OCI-LY1 (cell line): ENCODE results near the gene RPS16.

Experiments used
- EZH2 ChIP-seq: fragments of 200-600 bp; sonication (generic), shearing (Covaris generic); IDR thresholded peaks from 2 replicates; pipeline ENCODE4 v1.8.0; 2017; ENCODE audit warnings: borderline replicate concordance, mixed run types, mild to moderate bottlenecking, antibody characterized with exemption, low read length, moderate library complexity, mixed read lengths
- TF ChIP-seq, protein P1 (sequence below): fragments of 200-600 bp; sonication (generic), shearing (Covaris generic); IDR thresholded peaks from 2 replicates; pipeline ENCODE4 v1.5.1; 2017; ENCODE audit warnings: mild to moderate bottlenecking, antibody characterized with exemption, low read length, moderate library complexity, mixed read lengths

GRCh38 chr19:39398297-39398864 is 37.4 kb downstream of the RPS16 start:
- TF ChIP-seq, protein P1, sequence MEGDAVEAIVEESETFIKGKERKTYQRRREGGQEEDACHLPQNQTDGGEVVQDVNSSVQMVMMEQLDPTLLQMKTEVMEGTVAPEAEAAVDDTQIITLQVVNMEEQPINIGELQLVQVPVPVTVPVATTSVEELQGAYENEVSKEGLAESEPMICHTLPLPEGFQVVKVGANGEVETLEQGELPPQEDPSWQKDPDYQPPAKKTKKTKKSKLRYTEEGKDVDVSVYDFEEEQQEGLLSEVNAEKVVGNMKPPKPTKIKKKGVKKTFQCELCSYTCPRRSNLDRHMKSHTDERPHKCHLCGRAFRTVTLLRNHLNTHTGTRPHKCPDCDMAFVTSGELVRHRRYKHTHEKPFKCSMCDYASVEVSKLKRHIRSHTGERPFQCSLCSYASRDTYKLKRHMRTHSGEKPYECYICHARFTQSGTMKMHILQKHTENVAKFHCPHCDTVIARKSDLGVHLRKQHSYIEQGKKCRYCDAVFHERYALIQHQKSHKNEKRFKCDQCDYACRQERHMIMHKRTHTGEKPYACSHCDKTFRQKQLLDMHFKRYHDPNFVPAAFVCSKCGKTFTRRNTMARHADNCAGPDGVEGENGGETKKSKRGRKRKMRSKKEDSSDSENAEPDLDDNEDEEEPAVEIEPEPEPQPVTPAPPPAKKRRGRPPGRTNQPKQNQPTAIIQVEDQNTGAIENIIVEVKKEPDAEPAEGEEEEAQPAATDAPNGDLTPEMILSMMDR, result no peak
- TF ChIP-seq EZH2, result no peak
